UCSD-AML1 (cell line): ENCODE measurements around the gene CANT1.

Experiments
- DNase-seq: peaks from one replicate; lab custom pipeline; 2025; ENCODE audit not compliant: unreplicated experiment; lab: John Stamatoyannopoulos, UW

Gene CANT1

DNA sequence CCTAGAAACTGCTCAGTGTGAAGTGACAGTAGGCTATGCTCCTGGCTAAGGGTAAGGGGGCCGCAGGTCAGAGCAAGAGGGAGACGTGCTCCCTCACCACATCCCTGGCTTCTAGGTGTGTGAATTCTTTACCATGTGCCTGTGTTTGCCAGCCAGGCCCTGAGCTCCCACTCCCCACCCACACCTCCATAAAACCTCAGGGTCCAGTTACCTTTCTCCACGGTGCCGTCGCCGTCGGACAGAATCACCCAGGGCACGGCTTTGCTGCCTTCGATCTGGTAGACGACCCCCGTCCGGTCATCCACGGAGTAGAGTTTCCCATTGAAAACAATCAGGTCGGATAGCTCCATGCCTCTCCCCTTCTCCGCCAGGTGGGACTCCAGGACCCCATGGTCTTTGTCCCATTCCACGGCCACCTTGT, 12.8 kb downstream of the CANT1 start:
- no peak for DNase-seq

DNA sequence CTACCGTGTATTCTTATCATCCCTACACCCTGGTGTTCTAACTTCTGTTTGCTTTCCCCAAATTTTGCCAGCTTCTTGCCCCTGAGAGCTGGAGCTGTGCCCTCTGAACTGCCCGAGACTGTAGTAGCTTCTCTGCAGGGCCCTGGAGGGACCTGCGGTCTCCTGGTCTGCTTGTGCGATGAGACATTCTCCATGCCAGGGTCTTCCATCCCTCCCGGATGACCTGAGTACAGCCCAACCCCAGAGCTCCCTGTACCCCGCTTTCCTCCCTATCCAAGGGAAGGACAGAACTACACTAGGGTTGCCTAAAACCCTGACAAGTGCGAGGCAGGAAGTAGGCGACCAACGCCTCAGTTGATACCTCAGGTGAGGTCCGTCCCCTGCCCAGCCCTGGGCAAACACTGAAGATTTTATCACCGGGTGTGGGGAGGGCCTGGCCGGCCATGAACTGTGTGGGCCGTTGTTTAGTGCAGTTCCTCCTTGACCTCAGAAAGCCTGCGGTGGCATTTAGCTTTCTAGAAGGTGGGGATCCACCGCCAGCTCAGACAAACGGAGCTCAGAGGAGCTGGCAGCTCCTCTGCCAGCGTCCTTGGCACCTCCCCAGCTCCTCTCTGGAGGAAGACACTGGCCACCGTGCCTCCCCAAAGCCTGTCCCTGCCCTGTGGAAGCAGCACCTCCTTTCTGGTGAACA, 13.7 kb downstream of the CANT1 start:
- no peak for DNase-seq

DNA sequence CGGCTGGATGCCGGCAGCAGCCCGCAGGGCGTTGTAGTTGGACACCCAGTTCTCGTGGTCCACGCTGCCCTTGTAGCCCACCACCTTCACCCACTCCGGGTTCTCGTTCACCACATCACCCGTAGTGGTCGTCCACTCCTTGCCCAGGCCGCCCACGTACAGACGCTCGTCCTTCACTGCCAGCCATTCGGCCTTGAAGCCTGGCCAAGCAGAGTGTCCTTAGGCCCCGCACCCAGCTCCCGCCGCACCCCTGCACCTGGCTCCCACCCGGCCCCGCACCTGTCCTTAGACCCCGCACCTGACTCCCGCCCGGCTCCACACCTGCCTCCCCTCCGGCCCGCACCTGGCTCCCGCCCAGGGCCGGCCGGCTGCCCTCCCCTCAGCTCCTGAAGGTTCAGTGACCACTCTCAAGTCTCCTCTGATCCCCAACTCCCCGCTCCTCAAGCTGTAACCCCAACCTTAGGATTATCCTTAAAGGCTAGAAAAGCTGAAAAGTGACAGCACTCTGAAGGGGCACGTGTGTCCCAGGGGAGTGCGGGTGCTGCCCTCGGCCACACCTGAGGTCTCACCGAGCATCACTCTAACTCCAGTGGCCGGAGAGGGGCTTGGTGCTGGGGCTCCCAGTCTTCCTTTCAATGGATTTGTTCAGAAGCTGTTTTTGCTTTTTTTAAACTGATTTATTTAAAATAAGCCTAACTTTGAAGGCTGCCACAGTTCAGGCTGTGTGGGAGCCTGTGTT, 14.4 kb downstream of the CANT1 start:
- no peak for DNase-seq

DNA sequence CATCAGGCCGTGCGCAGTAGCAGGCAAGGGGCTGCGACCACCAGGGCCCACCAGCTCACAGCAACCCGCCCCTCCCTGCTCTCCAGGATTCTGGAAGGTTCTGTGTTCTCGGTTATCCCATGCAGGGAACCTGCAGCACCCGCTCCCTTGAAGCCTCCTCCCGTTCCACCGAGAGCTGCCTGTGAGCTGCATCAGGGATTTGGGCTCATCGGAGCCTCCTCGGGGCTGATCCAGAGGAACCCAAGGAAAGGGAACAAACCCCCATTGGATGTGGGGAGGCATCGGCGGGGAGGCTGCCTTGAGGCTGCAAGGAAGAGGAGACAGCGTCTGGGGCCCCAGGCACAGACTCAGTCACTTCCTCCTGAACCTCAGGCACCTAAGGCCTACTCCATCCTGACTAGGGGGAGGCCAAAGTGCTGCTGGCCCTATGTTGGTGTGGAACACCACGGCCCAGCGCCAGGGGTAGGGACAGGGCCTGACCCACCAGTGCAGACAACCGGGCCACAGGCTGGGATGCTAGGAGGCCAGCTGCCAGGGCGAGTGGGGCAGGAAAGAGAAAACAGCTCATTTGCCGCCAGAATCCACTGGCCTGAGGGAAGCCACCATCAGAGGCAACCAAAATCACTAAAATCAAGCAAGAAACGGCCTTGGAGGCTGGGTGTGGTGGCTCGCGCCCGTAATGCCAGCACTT, 15.4 kb downstream of the CANT1 start:
- no peak for DNase-seq

DNA sequence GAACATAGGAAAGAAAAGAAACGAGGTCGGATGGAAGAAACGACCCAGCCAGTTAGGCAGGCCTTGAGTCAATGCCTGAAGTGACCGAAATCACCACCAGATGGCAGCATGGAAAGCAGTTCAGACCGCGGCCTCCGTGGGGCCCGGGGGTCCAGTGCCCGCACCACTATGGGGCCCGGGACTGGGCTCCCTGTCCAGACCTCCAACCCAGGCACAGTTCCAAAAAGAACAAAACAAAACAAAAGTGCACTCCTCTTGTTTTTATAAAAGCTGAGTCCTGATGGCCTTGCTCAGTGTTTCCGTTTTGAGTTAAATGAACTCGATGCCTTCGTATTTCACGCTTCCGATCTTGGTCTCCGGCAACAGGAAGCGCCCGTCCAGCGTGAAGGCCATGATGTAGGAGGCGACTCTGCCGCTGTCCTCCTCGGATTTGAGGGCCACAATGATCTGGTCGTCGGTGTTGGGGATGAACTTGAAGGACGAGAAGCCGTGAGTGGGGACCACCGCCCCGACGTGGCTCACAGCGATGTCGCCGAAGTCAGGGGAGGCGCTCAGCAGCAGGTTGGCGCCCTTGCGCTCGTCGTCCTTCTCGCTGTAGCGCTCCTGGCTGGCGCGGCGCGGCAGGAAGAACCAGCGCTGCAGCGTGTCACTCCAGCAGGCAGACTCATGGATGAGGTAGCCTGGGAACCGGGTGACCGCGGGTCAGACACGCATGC, 16.2 kb downstream of the CANT1 start:
- DNase-seq, result peak; percentile 29

DNA sequence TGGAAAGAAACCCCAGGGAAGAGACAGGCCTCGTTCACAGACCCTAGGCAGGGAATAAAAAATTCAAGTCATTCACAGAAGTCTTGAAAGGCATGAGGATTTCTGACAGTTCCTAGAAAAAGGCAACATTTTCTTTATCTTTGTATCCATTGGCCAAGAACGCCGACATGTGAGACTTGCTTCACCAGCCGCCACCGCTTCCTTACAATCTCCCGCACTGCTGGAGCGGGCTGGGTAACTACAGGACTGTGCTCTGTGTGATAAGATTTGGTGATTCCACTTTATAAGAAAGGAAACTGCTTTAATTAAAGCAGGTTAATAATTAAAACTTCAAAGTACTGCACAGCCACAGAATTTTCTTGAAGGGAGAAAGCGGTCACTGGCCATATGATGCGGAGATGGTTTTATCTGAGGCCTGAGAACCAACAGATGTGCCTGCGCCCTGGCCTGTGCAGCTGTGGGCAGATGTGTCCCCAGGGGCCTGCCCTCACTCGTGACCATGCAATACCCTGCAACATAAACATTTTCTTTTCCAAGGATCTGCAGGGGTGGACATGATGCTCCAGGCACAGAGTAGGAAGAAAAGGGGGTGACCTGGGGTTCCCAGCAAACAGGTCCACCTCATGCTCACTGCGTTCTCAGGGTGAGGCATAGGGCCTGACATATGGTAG, 16.9 kb downstream of the CANT1 start:
- DNase-seq, result no peak

DNA sequence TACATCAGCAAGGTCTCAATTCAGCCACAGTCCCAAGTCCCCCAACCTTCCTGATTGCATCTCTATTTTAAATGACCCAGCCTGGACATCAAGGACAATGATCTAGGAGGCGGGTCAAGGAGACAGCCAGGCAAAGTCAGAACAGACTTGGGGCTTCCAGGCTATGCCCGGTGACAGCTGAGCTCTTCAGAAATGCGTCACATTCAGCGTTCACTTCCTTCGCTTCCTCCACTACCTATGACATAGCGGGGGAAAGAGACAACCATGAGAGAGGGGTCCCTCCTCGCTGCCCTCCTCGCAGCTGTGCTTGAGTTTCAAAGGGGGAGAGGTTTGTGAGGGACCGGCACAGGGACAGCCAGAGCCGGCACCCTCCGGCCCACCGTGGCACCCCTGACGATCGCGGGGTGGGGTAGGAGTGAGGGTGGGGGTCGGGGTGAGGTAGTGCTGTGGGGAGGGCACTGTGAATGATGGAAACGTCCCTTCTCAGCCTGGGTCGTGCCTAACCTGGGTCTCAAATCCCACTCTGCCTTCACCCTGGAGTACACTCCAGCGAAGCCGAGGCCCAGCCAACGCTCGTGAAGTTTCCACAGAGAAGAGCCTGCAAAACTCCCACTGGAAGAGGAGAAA, 17.5 kb downstream of the CANT1 start:
- DNase-seq, result no peak

DNA sequence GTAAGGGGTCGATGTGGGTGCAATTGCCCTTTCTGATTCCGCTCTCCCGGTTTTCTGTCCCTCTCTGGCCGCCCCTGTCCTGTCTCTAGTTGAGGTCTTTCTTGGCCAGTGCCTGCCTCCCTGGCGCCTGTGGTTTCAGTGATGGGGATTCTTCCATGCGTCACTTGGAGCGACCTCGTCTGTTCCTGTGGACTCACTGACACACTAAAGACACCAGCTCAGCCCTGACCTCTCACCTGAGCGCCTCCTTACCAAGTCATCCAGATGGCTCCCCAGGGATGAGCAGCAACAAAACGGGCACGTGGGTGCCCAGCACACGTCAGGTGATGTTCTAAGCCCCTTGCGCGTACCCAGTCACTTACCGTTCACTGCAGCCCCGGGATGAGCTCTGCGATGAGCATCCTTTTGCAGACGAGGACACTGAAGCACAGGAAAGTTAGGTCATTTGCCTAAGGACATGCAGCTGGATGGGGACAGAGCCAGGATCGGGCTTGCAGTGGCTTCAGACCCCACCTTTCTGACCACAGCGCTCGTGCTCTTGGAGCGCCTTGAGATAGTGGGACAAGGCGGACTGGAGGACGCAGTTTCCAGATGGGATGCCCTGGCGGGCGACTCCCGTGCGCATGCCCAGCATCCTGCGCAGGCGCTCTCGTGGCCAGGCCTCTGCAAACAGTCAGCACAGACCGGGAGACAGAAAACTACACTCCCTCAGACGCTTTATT, 18.4 kb downstream of the CANT1 start:
- DNase-seq, result no peak

DNA sequence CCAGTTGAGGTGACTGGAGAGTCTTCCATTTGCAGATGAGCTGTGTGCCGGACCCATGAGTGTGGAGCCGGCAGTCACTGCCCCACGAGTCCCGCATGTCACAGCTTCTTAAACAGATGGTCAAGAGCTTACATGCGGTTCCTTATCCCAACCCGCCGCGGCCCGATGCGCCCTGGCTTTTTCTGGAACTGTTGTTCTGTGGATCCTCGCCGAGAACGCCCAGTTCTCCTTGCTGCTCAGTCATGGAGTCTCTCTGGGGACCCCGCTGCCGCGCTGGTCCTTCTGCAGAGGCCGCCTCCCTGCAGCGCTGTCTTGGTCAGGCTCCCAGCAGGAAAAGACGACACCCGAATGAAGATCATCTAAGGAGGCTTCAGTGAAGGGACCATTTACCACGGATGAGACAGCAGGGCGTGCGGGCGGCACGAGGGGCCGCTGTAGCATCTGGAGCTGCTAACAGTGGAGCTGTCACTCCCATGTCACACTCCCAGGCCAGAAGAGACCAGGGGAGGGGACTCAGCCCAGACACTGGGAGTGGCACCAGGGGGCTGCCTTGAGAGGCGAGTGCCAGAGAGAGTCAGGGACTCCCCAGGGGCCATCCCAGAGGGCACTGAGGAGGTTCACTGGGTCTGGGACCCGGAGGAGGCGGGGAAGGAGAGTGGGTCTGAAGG, 19.1 kb downstream of the CANT1 start:
- no peak for DNase-seq

DNA sequence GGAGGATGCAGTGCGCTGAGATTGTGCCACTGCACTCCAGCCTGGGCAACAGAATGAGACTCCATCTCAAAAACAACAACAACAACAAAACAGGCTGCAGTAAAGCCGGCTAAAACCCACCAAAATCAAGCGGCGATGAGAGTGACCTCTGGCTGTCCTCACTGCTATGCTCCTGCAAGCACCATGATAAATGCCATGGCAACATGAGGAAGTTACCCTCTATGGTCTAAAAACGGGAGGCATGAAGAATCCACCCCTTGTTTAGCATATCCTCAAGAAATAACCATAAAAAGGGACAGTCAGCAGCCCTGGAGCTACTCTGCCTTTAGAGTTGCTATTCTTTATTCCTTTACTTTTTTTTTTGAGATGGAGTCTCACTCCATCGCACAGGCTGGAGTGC, 21.4 kb downstream of the CANT1 start:
- no peak for DNase-seq

DNA sequence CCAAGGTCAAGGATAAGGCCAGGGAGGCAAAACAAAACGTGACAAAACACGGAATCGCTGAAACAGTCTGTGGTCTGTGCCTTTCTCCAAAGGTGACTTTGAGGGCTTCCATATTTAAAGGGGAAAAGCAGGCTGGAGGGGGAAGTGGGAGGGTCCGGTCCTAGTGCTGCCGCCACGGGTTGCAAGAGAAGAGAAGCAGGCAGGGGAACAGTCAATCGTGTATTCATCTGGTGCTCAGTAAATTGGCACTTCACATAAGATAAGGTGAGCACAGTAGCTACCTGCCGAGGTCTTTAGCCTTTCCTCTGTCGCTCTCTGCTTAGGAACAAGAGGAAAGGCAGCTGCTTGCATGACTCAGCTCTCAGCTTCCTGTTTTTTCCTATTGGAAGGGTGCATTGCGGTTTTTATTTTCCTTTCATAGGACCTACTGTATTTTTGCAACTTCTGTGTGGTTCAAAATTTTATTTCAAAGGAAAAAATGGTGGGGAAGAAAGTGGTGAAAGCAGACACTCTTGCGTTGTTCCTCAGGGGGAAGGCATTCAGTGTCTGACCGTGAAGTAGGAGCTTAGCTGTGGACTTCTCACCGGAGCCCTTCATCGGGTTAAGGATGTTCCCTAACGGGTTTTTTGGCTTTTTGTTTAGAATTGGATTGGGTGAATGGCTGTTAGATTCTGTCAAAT, 22.8 kb downstream of the CANT1 start:
- peak; percentile 59 for DNase-seq

DNA sequence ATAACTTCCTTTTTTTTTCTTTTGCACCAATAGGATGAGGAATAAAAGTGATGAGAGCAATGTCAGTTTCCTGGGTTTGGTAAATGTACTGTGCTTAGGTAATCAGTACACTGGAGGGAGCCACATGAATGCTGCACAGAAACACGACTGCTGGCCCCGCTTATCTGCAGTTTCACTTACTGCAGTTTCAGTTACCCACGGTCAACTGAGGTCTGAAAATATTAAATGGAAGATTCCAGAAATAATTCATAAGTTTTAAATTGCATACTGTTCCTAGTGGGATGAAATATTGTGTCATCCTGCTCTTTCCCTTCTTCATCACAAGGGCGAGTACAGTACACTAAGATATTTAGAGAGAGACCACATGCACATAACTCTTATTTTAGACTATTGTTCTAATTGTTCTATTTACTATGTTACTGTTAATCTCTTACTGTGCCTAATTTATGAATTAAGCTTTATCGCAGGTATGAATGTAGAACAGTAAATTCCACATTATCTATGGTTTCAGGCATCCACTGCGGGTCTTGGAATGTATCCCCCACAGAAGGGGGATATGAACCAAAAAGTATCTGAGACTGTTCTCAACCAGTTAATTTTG, 23.4 kb downstream of the CANT1 start:
- peak; percentile 45 for DNase-seq

DNA sequence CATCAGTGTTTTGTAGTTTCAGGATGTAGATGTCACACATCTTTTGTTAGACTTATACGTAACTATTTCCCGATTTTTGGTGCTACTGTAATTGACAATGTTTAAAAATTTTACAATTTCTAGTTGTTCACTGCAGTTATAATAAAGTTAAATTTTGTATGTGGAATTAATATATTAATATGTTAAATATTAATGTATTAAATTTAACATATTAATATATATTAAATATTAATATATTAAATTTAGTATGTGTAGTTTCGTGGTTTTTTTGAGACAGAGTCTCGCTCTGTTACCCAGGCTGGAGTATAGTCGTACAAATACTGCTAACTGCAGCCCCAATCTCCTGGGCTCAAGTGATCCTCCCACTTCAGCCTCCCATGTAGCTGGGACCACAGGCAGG, 24.2 kb downstream of the CANT1 start:
- no peak for DNase-seq

DNA sequence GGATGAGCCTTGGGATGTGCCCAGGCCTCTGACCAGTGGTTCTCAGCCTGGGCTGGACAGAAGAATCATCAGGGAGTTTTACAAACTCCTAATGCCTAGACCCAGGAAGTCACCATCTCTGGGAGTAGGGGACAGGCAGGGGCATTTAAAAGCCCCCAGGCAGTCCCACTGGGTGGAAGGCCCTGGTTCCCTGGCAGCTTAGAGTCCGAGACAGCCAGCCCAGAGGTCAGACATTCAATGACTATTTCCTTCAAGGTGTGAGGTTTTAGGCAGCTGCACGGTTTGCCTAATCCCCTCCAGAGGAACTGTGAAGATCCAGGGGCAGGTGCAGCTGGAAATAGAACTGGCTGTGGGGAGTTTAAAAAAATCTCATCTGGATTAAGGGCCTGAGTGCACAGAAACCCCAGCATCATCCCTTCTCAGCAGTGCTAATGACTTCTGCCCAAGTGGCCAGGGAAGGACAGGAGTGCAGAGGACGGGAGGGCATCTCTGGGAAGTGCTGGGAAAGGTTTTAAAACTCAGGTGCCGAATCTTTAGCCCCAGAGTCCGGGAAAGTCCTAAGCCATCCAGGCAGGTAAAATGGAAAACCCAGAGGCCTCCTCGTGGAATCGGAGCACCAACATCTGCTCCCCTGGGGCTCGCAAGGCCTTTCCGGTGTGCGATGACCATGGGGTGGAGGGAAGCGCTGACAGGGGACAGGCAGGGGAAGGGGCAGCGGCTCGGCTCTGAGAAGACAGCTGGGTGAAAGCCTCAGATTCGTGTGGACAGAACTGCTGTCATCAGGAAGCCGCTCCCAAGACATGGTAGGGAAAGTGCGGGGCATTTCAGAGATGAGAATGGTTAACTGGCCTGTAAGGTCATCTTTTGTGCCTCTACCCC, 28.3 kb downstream of the CANT1 start:
- no peak for DNase-seq

DNA sequence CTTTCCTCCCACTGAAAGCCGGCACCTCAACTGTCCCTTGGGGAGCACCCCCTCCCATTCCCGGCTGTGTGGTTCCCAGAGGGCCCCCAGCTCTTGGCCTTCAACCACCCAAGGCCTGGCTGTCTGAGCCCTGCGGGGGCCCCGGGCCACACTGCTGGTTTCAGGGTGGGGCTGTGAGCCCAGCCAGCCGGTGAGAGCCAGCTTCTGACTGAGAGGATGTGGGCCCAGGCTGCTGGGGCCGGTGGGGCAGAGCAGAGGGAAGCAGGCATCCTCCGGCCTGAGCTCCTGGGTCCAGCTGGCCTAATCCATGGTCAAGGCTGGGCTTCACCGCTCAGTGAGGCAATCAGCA, 29.0 kb downstream of the CANT1 start:
- DNase-seq, result no peak

DNA sequence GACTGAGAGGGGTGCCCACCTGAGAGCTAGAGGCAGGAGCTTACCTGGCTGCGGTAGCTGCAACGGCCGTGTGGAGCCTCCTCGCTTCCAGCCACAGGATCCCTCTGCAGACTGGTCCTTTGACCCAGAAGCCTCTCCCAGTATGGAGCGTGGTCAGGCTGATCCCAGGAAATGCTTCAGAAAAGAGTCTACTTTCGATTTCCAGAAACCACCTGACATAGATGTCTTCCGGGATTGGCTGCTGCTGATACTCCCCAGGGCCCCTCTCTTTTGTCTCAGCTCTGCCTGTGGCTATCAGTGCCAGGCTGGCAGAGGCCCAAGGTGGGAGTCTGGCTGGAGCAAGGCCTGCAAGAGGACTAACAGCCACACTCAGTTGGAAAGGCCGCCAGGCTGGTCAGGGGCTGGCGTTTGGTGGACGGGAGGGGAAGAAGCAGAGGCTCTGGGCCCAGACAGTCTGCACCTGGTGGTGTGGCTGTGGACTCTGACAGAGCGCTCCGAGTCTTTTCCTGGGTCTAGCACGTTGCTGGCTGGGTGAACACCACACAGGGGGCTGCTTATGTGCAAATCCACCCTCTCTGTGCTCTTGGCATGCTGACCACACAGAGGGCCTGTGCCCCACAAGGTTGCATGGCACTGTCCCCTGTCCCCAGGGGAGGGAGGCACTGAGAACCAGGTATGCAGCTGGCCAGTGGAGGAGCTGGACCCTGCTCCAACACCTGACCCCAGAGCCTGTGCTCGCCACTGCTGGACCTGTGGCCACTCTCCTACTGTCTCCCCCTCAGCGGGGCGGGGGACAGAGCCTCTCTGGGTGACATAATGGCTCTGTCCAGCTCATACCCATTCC, 29.6 kb downstream of the CANT1 start, which contains the start of gene LGALS3BP:
TSS of gene LGALS3BP (minus strand) at position 144 of the 844 bp plus-strand sequence. CDS start 2,732 bp downstream, outside the sequence.
- DNase-seq, result peak; percentile 65
